B cell (primary cell): ENCODE results near the gene TUT7.

Source experiments
- CTCF ChIP-seq: fragments of 200-600 bp; IDR thresholded peaks from one replicate; pipeline ENCODE4 v1.8.0; 2022; ENCODE audit warnings: antibody characterized with exemption, mild to moderate bottlenecking
- EZH2 ChIP-seq: IDR thresholded peaks from 2 replicates; pipeline ENCODE4 v1.6.1; 2012; ENCODE audit warnings: borderline replicate concordance, low read depth, mild to moderate bottlenecking, moderate library complexity, low read length; ENCODE audit not compliant: insufficient read depth, poor library complexity, severe bottlenecking

- no peak for TF ChIP-seq CTCF
- no peak for TF ChIP-seq EZH2
Measured at GRCh38 chr9:86354011-86354817, at the start of gene TUT7.
